Spleen (tissue), 11 donors: Measurements from ENCODE around the gene LRBA. TPM values are rescaled to one million over a fixed set of nuclear protein-coding genes. Genes with fewer than 3 reads are reported as not detected.

Experiments
- DNase-seq: peaks from one replicate; pipeline ENCODE4 v3.0.0-alpha.2; 2020
- H3K27ac ChIP-seq, 8 donors: fragments of 200-600 bp; sonication (generic) in 7 of 8; 1 replicate in 4 of 8; 2 replicates in 4 of 8; pipeline versions ENCODE4 v1.5.0 to v1.8.0; 2016 to 2021; ENCODE audit warnings: inconsistent platforms in 4 of 8, mild to moderate bottlenecking in 4 of 8, moderate library complexity in 1 of 8
- H3K27me3 ChIP-seq, 7 donors: fragments of 200-600 bp; sonication (generic) in 6 of 7; replicated peaks in 1 of 7; 1 replicate in 4 of 7; 2 replicates in 3 of 7; pipeline versions ENCODE4 v1.5.0 to v1.8.0; 2016 to 2021; ENCODE audit warnings: inconsistent platforms in 3 of 7, mild to moderate bottlenecking in 1 of 7
- H3K36me3 ChIP-seq, 6 donors: fragments of 200-600 bp; sonication (generic) in 5 of 6; 1 replicate in 4 of 6; 2 replicates in 2 of 6; pipeline versions ENCODE4 v1.5.0 to v1.8.0; 2016 to 2021; ENCODE audit warnings: inconsistent platforms in 2 of 6
- H3K4me1 ChIP-seq, 6 donors: fragments of 200-600 bp; sonication (generic) in 5 of 6; 1 replicate in 3 of 6; 2 replicates in 3 of 6; pipeline versions ENCODE4 v1.5.0 to v1.8.0; 2016 to 2021; ENCODE audit warnings: inconsistent platforms in 3 of 6
- H3K4me3 ChIP-seq, 8 donors: fragments of 200-600 bp; sonication (generic) in 7 of 8; 1 replicate in 4 of 8; 2 replicates in 4 of 8; pipeline versions ENCODE4 v1.5.0 to v1.8.0; 2016 to 2021; ENCODE audit warnings: inconsistent platforms in 4 of 8, mild to moderate bottlenecking in 4 of 8, moderate library complexity in 2 of 8
- H3K9me3 ChIP-seq, 8 donors: fragments of 200-600 bp; sonication (generic) in 7 of 8; 1 replicate in 4 of 8; 2 replicates in 4 of 8; pipeline versions ENCODE4 v1.5.0 to v1.8.0; 2016 to 2021; ENCODE audit warnings: inconsistent platforms in 4 of 8
- POLR2A ChIP-seq, 3 donors: fragments of 450-650 bp; IDR thresholded peaks; one replicate each; pipeline ENCODE4 v1.5.1; 2017; ENCODE audit warnings: antibody characterized with exemption in 3 of 3, mild to moderate bottlenecking in 1 of 3
- POLR2AphosphoS5 ChIP-seq, 3 donors: sonication (generic); formaldehyde crosslinking; IDR thresholded peaks; one replicate each; pipeline ENCODE4 v1.5.1; 2017; ENCODE audit warnings: antibody characterized with exemption in 3 of 3
- WGBS, 5 donors: extraction: QIAGEN DNeasy Blood & Tissue Kit in 3 of 5; methylation state at CpG; one replicate each; pipeline versions ENCODE4 v1.1.5 to v1.1.7; 2013 to 2018; 5-methylcytosine and 5-hydroxymethylcytosine counted together
- intact Hi-C: fragments of 100-400 bp; cut with DNase I; formaldehyde crosslinking; loops from one replicate; pipeline ENCODE4 v1.15.0; 2023; ENCODE audit warnings: low total_unique reads
- polyA plus RNA-seq, 3 donors: library from polyadenylated mRNA; stranded (reverse); fragments of 200-250 nt; gene quantifications; one replicate each; pipeline ENCODE4 v1.2.1, GENCODE V29; 2013
- total RNA-seq, 7 donors: library from RNA; depleted of rRNA in 3 of 7; stranded (reverse); fragments of >200 nt in 3 of 7; fragmentation: NEBNext Ultra II Directional in 4 of 7; extraction: Animal tissue kit (Norgen Biotek cat#: 25700) in 4 of 7; gene quantifications; one replicate each; pipeline versions ENCODE4 v1.1.0 to v1.2.1, GENCODE V29; 2016 to 2021
- TF ChIP-seq, protein P1 (sequence below), 11 experiments: fragments of 200-600 bp in 7 of 11; fragments of 450-650 bp in 4 of 11; sonication (generic) in 4 of 11; IDR thresholded peaks in 8 of 11; conservative IDR thresholded peaks in 3 of 11; 1 replicate in 7 of 11; 2 replicates in 4 of 11; pipeline versions ENCODE4 v1.4.0 to v1.8.0; 2016 to 2021; ENCODE audit warnings: antibody characterized with exemption in 11 of 11, inconsistent platforms in 4 of 11, mild to moderate bottlenecking in 1 of 11
- donor health status: healthy with polysubstance abuse.
- donor health status: DM: no; HTN: no; CAD: no; lungs with moderate emphysema.
- donor health status: DM: no; HTN: no; CAD: no.
- donor health status: Bipolar disorder and iron deficiency.
- donor health status: healthy.
- donor health status: DM: no; HTN: no; CAD: no.
- donor health status: DM: yes; HTN: yes; CAD: no.

LRBA gene
- total and polyA plus RNA-seq, 10 donors = 8.2 to 84.9 (median 50.5) TPM

DNA sequence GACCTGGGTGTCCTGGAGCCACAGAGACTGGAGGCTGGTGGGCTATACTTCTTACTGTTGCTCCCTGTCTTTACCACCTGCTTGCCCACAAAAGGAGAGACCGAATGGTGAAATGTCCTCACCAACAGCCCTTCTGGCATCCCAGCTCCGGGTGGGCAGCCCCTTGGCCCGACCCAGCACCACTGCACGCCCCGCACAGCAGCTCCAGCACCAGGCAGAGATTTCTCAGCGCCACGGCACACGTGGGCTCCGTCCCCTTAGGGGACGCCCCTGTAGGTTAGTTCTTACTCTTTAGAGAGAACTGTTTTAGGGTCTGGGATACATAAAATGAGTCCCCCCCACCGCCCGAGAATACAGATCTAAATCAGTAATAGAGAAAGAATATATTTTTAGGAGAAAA, 591.6 kb downstream of the LRBA start:
- H3K4me1 ChIP-seq = no peaks in the 10 kb centered on the region
- intact Hi-C loops = no loop called here
- H3K27ac ChIP-seq = no peak overlapping the region
- DNase-seq = peak; percentile 39
- no peak for TF ChIP-seq POLR2AphosphoS5 (IDR thresholded peaks at IDR 0.05)
- TF ChIP-seq POLR2A (IDR thresholded peaks at IDR 0.05) = no peak
- TF ChIP-seq, protein P1, sequence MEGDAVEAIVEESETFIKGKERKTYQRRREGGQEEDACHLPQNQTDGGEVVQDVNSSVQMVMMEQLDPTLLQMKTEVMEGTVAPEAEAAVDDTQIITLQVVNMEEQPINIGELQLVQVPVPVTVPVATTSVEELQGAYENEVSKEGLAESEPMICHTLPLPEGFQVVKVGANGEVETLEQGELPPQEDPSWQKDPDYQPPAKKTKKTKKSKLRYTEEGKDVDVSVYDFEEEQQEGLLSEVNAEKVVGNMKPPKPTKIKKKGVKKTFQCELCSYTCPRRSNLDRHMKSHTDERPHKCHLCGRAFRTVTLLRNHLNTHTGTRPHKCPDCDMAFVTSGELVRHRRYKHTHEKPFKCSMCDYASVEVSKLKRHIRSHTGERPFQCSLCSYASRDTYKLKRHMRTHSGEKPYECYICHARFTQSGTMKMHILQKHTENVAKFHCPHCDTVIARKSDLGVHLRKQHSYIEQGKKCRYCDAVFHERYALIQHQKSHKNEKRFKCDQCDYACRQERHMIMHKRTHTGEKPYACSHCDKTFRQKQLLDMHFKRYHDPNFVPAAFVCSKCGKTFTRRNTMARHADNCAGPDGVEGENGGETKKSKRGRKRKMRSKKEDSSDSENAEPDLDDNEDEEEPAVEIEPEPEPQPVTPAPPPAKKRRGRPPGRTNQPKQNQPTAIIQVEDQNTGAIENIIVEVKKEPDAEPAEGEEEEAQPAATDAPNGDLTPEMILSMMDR (IDR thresholded peaks at IDR 0.05 in 8 of 11, conservative IDR thresholded peaks at IDR 0.05 in 3 of 11) = no peak
- H3K27me3 ChIP-seq = no peaks in the 10 kb centered on the region
- WGBS, 5 donors = 95 to 98% (median 97%) methylated on average over 12 of the region's 12 CpGs
- peaks cover 0 to 17% (median 0%) of the 10 kb centered on the region in 6 donors for H3K36me3 ChIP-seq
- no peaks in the 10 kb centered on the region for H3K9me3 ChIP-seq
- H3K4me3 ChIP-seq = no peak overlapping the region

DNA sequence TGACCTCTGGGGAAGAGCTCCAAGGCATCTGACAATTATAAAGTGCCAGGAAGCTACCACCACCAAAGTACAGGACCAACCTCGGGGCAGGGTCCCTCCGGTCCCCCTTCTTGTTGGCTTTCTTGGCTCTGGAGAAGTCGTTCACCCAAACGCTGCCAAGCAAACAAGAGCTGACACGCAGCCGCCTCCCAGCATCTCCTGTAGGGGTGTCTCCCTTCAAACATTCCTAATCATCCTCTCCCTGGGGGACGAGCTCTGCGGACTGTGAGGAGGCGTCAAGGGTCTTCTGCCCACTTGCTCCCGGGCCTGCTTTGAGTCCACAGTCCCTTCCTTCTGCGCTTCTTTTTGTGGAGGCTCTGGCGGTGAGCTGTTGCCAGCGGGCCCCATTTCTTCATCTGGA, 592.0 kb downstream of the LRBA start:
- Histone ChIP-seq H3K27me3 (no peaks in the 10 kb centered on the region), H3K36me3 (peaks cover 0 to 17% (median 0%) of the 10 kb centered on the region in 6 donors), H3K4me1 (no peaks in the 10 kb centered on the region), H3K9me3 (no peaks in the 10 kb centered on the region), H3K4me3 (no peak overlapping the region), H3K27ac (no peak overlapping the region)
- 88 to 99% (median 89%) methylated on average over 11 to 13 of the region's 13 CpGs for WGBS, 5 donors
- TF ChIP-seq, protein P1 (IDR thresholded peaks at IDR 0.05 in 8 of 11, conservative IDR thresholded peaks at IDR 0.05 in 3 of 11) = no peak
- no peak for TF ChIP-seq POLR2A (IDR thresholded peaks at IDR 0.05)
- no peak for TF ChIP-seq POLR2AphosphoS5 (IDR thresholded peaks at IDR 0.05)
- intact Hi-C loops = no loop called here
- DNase-seq = peak; percentile 50

DNA sequence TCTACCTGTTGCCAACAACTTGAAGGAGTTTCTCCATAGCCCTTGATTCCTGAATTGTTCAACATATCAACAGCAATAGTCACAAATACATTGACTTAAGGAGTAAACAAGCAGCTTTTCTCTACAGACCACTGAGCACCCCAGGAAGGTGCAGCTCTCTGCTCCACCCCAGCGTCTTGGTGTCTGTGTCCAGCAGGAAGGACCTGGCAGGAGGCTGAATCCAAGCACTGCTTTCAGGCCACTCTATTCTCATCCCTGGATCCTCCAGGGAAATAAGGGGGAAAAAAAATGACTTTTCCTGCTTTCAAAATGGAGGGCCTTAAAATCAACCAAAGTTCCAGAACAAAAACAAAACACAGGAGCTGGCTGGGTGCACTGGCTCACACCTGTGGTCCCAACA, 593.5 kb downstream of the LRBA start:
- intact Hi-C loops = no loop called here
- no peak overlapping the region for H3K4me3 ChIP-seq

DNA sequence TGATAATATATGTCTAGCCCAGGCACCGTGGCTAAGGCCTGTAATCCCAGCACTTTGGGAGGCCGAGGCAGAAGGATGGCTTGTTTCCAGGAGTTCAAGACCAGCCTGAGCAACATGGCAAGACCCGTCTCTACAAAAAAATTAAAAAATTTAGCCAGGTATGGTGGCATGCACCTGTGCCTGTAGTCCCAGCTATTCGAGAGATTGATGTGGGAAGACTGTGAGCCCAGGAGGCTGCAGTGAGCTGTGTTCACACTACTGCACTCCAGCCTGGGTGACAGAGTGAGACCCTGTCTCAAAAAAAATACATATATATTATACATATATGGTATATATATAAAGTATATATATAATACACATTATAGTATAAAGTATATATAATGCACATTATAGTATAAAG, 595.1 kb downstream of the LRBA start:
- no peak for DNase-seq
- intact Hi-C loops = no loop called here
- Histone ChIP-seq H3K27me3 (no peaks in the 10 kb centered on the region), H3K4me1 (no peaks in the 10 kb centered on the region), H3K9me3 (no peaks in the 10 kb centered on the region), H3K4me3 (no peak overlapping the region), H3K27ac (no peak overlapping the region), H3K36me3 (peaks cover 0 to 22% (median 0%) of the 10 kb centered on the region in 6 donors)
- WGBS, 5 donors = 93 to 98% (median 97%) methylated on average over 4 of the region's 4 CpGs
- TF ChIP-seq, protein P1 (IDR thresholded peaks at IDR 0.05 in 8 of 11, conservative IDR thresholded peaks at IDR 0.05 in 3 of 11) = no peak
- TF ChIP-seq POLR2AphosphoS5 (IDR thresholded peaks at IDR 0.05) (no peak), POLR2A (IDR thresholded peaks at IDR 0.05) (no peak)

More for the DNA sequence above, 593.5 kb downstream of the LRBA start:
- 78 to 84% (median 81%) methylated on average over 1 of the region's 1 CpG for WGBS, 5 donors
- Histone ChIP-seq H3K27ac (no peak overlapping the region), H3K4me1 (no peaks in the 10 kb centered on the region), H3K27me3 (no peaks in the 10 kb centered on the region), H3K36me3 (peaks cover 0 to 17% (median 0%) of the 10 kb centered on the region in 6 donors), H3K9me3 (no peaks in the 10 kb centered on the region)
- no peak for TF ChIP-seq POLR2AphosphoS5 (IDR thresholded peaks at IDR 0.05)
- no peak for TF ChIP-seq POLR2A (IDR thresholded peaks at IDR 0.05)
- TF ChIP-seq, protein P1 (IDR thresholded peaks at IDR 0.05 in 8 of 11, conservative IDR thresholded peaks at IDR 0.05 in 3 of 11) = no peak
- DNase-seq = peak; percentile 40
